ENCODE data around the gene RPL37. TPM values are rescaled to one million over a fixed set of nuclear protein-coding genes. Genes with fewer than 3 reads are reported as not detected.
"Not testable (repeated sequence)": the region's sequence is repeated elsewhere in the genome, so short reads cannot be mapped to it uniquely, and the experiment has no call there.

The RPL37 gene
- total and polyA plus RNA-seq, 2 donors (not counting 3 experiments of a cell fraction or from before 2014, with no cell fraction given), result 259 to 1,348 TPM

DNA sequence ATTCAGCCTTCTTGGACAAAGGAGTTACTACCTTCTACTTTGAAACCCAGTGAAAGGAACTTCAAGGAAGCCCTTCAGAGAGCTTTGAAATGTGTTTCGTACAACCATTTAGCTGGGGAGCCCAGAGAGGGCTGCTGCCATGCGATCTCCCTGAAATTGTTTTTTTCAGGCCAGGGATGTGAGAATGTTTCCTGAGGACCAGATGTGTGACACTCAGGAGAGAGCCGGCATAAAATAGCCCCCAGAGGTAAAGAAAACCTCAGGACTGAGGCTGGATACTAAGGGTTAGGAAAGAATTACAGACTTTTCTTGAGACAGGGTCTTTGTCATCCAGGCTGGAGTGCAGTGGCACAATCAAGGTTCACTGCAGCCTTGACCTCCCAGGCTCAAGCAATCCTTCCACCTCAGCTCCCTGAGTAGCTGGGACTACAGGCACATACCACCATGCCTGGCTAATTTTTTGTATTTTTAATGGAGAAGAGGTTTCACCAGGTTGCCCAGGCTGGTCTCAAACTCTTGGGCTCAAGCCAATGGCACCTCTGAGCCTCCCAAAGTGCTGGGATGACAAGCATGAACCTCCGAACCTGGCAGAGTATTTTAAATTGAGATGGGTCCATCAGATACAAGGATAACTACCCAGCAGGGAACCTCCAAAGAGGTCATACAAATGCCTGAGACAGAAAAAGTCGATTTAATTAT, 8.4 kb downstream of the RPL37 start:
- no peak overlapping the region for H2AFZ ChIP-seq (ENCODE audit: low read depth, low read length)
- ChIA-PET CTCF (no interaction called here), POLR2A (interaction anchor here (1.4 to 2.1 kb wide), 2 partner anchors 17 to 28 kb away, joined by 3 to 6 read pairs; partner anchors contain the start of gene PRKAA1)
- no peaks in the 10 kb centered on the region for H3K9me3 ChIP-seq (replicated peaks; ENCODE audit: control insufficient read depth, insufficient read depth, low read length)
- dilution Hi-C loops (cut with MboI; ENCODE audit: extremely low pct_ligation_motif_present, low sequenced_read_pairs) (no loop called here), intact Hi-C loops (cut with micrococcal nuclease) (no loop called here)
- no peak for DNase-seq (ENCODE audit: low read depth, low spot score)
- no peak overlapping the region for H3K27ac ChIP-seq (ENCODE audit: insufficient read depth, low read depth, low read length)
- FAIRE-seq, result no peak
- H3K79me2 ChIP-seq (ENCODE audit: control insufficient read depth, insufficient read depth, low read length), result peaks cover 25% of the 10 kb centered on the region
- H3K4me3 ChIP-seq (replicated peaks in 1 of 3; ENCODE audit: insufficient read depth in 1 of 3, low read depth in 1 of 3, low read length in 3 of 3), result no peak overlapping the region
- no peaks in the 10 kb centered on the region for H3K27me3 ChIP-seq (ENCODE audit: control insufficient read depth in 2 of 2, insufficient read depth in 2 of 2, low read length in 2 of 2)
- peaks cover 24 to 32% of the 10 kb centered on the region in 2 experiments for H3K36me3 ChIP-seq (ENCODE audit: control insufficient read depth in 2 of 2, extremely low read depth in 1 of 2, insufficient read depth in 2 of 2, low read length in 2 of 2)
- TF ChIP-seq JUN (IDR thresholded peaks at IDR 0.05; ENCODE audit: borderline replicate concordance, insufficient read depth, insufficient read length, low read depth) (no peak), POLR2AphosphoS5 (IDR thresholded peaks at IDR 0.05; ENCODE audit: insufficient read depth, low read depth, low read length) (peak; percentile 24), MAX (IDR thresholded peaks at IDR 0.05; ENCODE audit: insufficient read depth, insufficient read length) (no peak)
- H3K9me1 ChIP-seq (replicated peaks; ENCODE audit: control insufficient read depth, extremely low read depth, insufficient read depth, low read length), result no peaks in the 10 kb centered on the region
- BruUV-seq (replicated peaks), result no TSS peak
- H4K20me1 ChIP-seq (replicated peaks; ENCODE audit: control insufficient read depth, extremely low read depth, insufficient read depth, low read length), result no peaks in the 10 kb centered on the region
- H3K9ac ChIP-seq (replicated peaks; ENCODE audit: extremely low read depth, insufficient read depth, low read length), result no peak overlapping the region
- peaks cover 2% of the 10 kb centered on the region for H3K4me1 ChIP-seq (ENCODE audit: control insufficient read depth, extremely low read depth, insufficient read depth, low read length)
- H3K4me2 ChIP-seq (ENCODE audit: insufficient read depth, low read length), result no peak overlapping the region

GRCh38 chr5:40825461-40826043, 9.5 kb downstream of the RPL37 start:
- BruUV-seq (replicated peaks); DNase-seq (ENCODE audit: low read depth, low spot score); H2AFZ ChIP-seq (ENCODE audit: low read depth, low read length); CTCF ChIA-PET; H3K9me1 ChIP-seq (replicated peaks; ENCODE audit: control insufficient read depth, extremely low read depth, insufficient read depth, low read length); H3K4me3 ChIP-seq (replicated peaks in 1 of 3; ENCODE audit: insufficient read depth in 1 of 3, low read depth in 1 of 3, low read length in 3 of 3); H3K9me3 ChIP-seq (replicated peaks; ENCODE audit: control insufficient read depth, insufficient read depth, low read length); H3K4me2 ChIP-seq (ENCODE audit: insufficient read depth, low read length); dilution Hi-C loops (cut with MboI; ENCODE audit: extremely low pct_ligation_motif_present, low sequenced_read_pairs); H4K20me1 ChIP-seq (replicated peaks; ENCODE audit: control insufficient read depth, extremely low read depth, insufficient read depth, low read length); H3K27me3 ChIP-seq (ENCODE audit: control insufficient read depth in 2 of 2, insufficient read depth in 2 of 2, low read length in 2 of 2); POLR2A ChIA-PET; intact Hi-C loops (cut with micrococcal nuclease); H3K9ac ChIP-seq (replicated peaks; ENCODE audit: extremely low read depth, insufficient read depth, low read length); H3K27ac ChIP-seq (ENCODE audit: insufficient read depth, low read depth, low read length); H3K4me1 ChIP-seq (ENCODE audit: control insufficient read depth, extremely low read depth, insufficient read depth, low read length): not testable (repeated sequence)
- Histone ChIP-seq H3K79me2 (ENCODE audit: control insufficient read depth, insufficient read depth, low read length) (peaks cover 16% of the 10 kb centered on the region), H3K36me3 (ENCODE audit: control insufficient read depth in 2 of 2, extremely low read depth in 1 of 2, insufficient read depth in 2 of 2, low read length in 2 of 2) (peaks cover 20 to 26% of the 10 kb centered on the region in 2 experiments)
- FAIRE-seq, result peak; percentile 43
